Brain microvascular endothelial cell (primary cell): ENCODE results near the gene GBGT1.
"Not testable (repeated sequence)": the region's sequence is repeated elsewhere in the genome, so short reads cannot be mapped to it uniquely, and the experiment has no call there.

Source experiments
- DNase-seq: peaks from one replicate; pipeline ENCODE4 v3.0.0-alpha.2; 2020
- H3K27ac ChIP-seq: fragments of 250-450 bp; sonication (Bioruptor Pico); 2 replicates; pipeline ENCODE4 v1.5.1; 2020; ENCODE audit warnings: mild to moderate bottlenecking, moderate library complexity
- H3K27me3 ChIP-seq: fragments of 250-450 bp; sonication (Bioruptor Pico); replicated peaks from 2 replicates; pipeline ENCODE4 v1.5.1; 2020; ENCODE audit warnings: mild to moderate bottlenecking
- H3K36me3 ChIP-seq: fragments of 250-450 bp; sonication (Bioruptor Pico); replicated peaks from 2 replicates; pipeline ENCODE4 v1.5.1; 2020; ENCODE audit warnings: mild to moderate bottlenecking
- H3K4me3 ChIP-seq: 2 replicates; pipeline ENCODE4 v1.5.1; 2011; ENCODE audit warnings: low read depth, mild to moderate bottlenecking, control low read depth, low read length, moderate library complexity
- in situ Hi-C: cut with HindIII; loops from 2 replicates; pipeline ENCODE4 v1.10.0; 2017; ENCODE audit warnings: low sequenced_read_pairs, low pct_ligation_motif_present
- TF ChIP-seq, protein P1 (sequence below): IDR thresholded peaks from 2 replicates; pipeline ENCODE4 v1.5.1; 2011; ENCODE audit warnings: low read depth, mild to moderate bottlenecking, moderate library complexity, low read length, control low read depth, inconsistent platforms; ENCODE audit errors: missing control alignments

The GBGT1 gene

DNA sequence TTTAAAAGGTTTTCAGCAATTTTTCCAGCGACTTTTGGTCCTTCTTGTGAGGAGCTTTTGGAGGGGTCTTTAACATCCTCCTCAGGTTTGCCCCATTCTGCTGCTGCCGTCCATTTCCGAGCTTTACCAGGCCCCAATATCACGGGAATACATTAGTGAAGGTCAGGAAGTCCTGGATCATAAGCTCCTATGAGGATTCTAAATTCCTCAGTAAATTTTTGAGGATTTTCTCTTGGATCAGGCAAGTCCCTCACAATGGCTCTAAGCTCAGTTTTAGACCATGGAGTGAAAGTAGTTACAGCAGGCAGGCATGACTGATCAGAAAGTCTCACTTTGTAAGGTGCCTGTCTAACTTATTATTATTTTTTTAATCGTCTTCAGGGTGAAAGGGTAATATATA, 17.2 kb upstream of the GBGT1 start:
- Histone ChIP-seq H3K27ac (no peak overlapping the region), H3K27me3 (peaks cover 9% of the 10 kb centered on the region), H3K36me3 (no peaks in the 10 kb centered on the region), H3K4me3 (no peak overlapping the region)
- no peak for DNase-seq
- TF ChIP-seq, protein P1, sequence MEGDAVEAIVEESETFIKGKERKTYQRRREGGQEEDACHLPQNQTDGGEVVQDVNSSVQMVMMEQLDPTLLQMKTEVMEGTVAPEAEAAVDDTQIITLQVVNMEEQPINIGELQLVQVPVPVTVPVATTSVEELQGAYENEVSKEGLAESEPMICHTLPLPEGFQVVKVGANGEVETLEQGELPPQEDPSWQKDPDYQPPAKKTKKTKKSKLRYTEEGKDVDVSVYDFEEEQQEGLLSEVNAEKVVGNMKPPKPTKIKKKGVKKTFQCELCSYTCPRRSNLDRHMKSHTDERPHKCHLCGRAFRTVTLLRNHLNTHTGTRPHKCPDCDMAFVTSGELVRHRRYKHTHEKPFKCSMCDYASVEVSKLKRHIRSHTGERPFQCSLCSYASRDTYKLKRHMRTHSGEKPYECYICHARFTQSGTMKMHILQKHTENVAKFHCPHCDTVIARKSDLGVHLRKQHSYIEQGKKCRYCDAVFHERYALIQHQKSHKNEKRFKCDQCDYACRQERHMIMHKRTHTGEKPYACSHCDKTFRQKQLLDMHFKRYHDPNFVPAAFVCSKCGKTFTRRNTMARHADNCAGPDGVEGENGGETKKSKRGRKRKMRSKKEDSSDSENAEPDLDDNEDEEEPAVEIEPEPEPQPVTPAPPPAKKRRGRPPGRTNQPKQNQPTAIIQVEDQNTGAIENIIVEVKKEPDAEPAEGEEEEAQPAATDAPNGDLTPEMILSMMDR, result no peak
- in situ Hi-C loops, result no loop called here

DNA sequence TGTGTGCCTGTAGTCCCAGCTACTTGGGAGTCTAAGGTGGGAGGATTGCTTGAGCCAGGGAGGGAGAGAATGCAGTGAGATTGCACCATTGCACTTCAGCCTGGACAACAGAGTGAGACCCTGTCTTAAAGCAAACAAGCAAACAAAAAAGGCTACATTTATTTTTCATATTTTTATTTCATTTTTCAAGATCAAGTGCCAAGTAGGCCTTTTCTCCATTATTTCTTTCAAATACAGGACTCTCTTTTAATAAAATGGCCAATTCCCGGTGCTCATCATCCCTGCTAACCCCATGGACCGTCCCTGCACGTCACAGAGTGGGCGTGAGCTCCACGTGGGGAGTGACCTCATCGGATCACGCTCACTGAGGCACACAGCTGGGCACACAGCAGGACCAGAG, 9.3 kb upstream of the GBGT1 start:
- Histone ChIP-seq H3K27ac (no peak overlapping the region), H3K4me3 (no peak overlapping the region), H3K36me3 (no peaks in the 10 kb centered on the region), H3K27me3 (peaks cover 6% of the 10 kb centered on the region)
- in situ Hi-C loops, result no loop called here
- no peak for DNase-seq
- TF ChIP-seq, protein P1, result no peak

DNA sequence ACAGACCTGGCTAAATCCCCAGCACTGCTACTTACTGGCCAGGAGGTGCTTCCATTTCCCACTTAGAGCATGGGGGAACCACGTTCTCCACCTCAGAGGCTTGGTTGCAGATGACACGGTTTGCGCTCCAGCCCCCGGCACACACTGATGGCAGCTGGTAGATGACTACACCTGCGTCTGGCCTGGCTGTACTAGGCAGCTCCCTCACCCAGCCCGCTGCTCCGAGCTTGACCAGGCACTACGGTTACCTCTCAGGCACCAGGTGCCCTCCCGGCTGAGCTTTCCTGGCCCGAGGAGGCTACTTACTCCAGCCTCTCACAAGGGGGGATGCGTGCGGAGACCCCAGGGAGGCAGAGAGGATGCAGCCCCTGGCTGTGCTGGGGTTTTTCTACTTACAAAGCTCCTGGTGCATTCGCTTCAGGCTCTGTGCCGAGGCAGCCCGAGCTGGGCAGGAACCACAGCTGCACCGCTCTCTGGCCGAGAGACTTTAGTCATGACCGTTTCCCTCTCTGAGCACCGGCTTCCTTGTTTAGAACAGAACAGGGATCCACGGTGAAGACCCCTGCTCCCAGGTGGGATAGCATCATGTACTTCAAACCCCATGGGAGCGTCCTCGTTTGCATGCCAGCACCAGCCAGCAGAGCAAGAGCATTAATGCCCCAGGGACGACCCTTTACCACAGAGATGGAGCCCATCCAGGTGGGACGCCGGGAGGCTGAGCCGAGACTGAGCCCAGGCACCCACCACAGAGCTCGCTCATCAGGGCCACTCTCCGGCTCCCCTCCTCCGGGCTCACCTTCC, 7.6 kb upstream of the GBGT1 start:
- H3K27me3 ChIP-seq, result peaks cover 4% of the 10 kb centered on the region
- H3K36me3 ChIP-seq, result no peaks in the 10 kb centered on the region
- no peak for DNase-seq
- TF ChIP-seq, protein P1, result no peak
- in situ Hi-C loops, result no loop called here
- no peak overlapping the region for H3K4me3 ChIP-seq
- H3K27ac ChIP-seq, result no peak overlapping the region

DNA sequence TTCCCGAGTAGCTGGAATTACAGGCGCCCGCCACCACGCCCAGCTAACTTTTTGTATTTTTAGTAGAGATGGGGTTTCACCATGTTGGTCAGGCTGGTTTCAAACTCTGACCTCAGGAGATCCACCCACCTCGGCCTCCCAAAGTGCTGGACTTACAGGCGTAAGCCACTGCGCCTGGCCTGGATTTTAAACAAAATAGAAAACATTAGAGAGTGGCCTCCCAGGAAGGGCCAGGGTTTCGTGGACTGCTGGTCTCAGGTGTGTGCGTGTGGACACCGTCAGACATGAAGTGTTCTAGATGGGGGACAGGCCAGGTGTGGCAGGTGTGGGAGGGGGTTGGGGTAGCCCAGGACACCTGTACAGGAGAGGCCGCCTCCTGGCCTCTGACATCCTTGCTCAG, 7.0 kb upstream of the GBGT1 start:
- Histone ChIP-seq H3K27ac (no peak overlapping the region), H3K36me3 (no peaks in the 10 kb centered on the region), H3K27me3 (peaks cover 2% of the 10 kb centered on the region), H3K4me3 (no peak overlapping the region)
- no peak for DNase-seq
- in situ Hi-C loops, result no loop called here
- TF ChIP-seq, protein P1, result no peak

DNA sequence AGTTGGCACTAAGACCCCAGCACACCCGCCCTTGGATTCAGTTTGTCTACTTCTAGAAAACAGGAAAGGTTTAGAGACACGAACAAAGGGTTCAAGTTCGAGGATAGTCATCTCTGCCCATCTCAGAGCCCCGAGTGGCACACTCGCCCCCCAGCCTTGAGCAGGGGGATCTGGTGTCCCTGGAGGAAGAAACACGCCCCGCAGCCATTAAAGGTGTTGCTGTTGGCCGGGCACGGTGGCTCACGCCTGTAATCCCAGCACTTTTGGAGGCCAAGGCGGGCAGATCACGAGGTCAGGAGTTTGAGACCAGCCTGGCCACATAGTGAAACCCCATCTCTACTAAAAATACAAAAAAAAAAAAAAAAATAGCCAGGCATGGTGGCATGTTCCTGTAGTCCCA, 6.0 kb upstream of the GBGT1 start:
- H3K27ac ChIP-seq, in situ Hi-C loops, H3K36me3 ChIP-seq, DNase-seq, H3K27me3 ChIP-seq, H3K4me3 ChIP-seq: not testable (repeated sequence)

DNA sequence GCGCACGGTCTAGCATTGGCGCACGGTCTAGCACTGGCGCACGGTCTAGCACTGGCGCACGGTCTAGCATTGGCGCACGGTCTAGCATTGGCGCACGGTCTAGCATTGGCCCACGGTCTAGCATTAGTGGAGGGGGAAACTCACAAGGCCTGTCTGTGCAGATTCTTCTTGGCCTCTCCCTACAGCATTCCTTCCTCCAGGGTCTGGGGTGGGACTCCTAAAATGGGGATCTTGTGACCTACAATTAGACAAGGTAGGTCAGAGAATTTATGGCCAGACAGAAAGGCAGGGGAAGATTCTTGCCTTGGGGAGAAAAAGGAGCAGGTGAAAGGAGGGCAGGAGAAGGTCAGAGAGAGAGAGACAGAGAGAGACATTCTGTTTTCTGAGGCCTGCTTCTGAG, 5.4 kb upstream of the GBGT1 start:
- in situ Hi-C loops, result no loop called here
- TF ChIP-seq, protein P1, result no peak
- no peaks in the 10 kb centered on the region for H3K36me3 ChIP-seq
- peaks cover 2% of the 10 kb centered on the region for H3K27me3 ChIP-seq
- DNase-seq, result no peak
- H3K27ac ChIP-seq, result no peak overlapping the region
- no peak overlapping the region for H3K4me3 ChIP-seq
